Mesenchymal stem cell (in vitro differentiated cells and primary cell): ENCODE data around the gene HINT3.

Source experiments
- DNase-seq: peaks from one replicate; pipeline ENCODE4 v3.0.0-alpha.2; 2013
- H2AFZ ChIP-seq: one replicate; pipeline ENCODE4 v1.6.1; 2013; ENCODE audit warnings: low read depth, mild to moderate bottlenecking, control low read depth, inconsistent platforms, low read length, moderate library complexity
- H2AK5ac ChIP-seq: 2 replicates; pipeline ENCODE4 v1.6.1; 2013; ENCODE audit warnings: low read length, moderate library complexity, mild to moderate bottlenecking, inconsistent platforms; ENCODE audit not compliant: severe bottlenecking
- H2BK120ac ChIP-seq: one replicate; pipeline ENCODE4 v1.6.1; 2013; ENCODE audit warnings: low read depth, mild to moderate bottlenecking, inconsistent platforms, low read length, moderate library complexity
- H2BK12ac ChIP-seq, 2 experiments: one replicate each; pipeline ENCODE4 v1.6.1; 2013; ENCODE audit warnings: inconsistent platforms in 2 of 2, low read length in 2 of 2, mild to moderate bottlenecking in 2 of 2, moderate library complexity in 2 of 2, control low read depth in 1 of 2
- H2BK15ac ChIP-seq: one replicate; pipeline ENCODE4 v1.6.1; 2013; ENCODE audit warnings: mild to moderate bottlenecking, low read depth, inconsistent platforms; ENCODE audit not compliant: poor library complexity, severe bottlenecking
- H2BK5ac ChIP-seq: 2 replicates; pipeline ENCODE4 v1.6.1; 2013; ENCODE audit warnings: low read depth, mild to moderate bottlenecking, low read length, control low read depth, inconsistent platforms; ENCODE audit not compliant: poor library complexity, severe bottlenecking
- H3K14ac ChIP-seq, 2 experiments: one replicate each; pipeline ENCODE4 v1.6.1; 2013; ENCODE audit warnings: inconsistent platforms in 2 of 2, low read length in 2 of 2, control low read depth in 1 of 2, mild to moderate bottlenecking in 1 of 2, moderate library complexity in 1 of 2
- H3K18ac ChIP-seq, 2 experiments: one replicate each; pipeline ENCODE4 v1.6.1; 2013; ENCODE audit warnings: inconsistent platforms in 2 of 2, low read length in 2 of 2, control low read depth in 1 of 2, low read depth in 1 of 2, mild to moderate bottlenecking in 1 of 2
- H3K23ac ChIP-seq, 2 experiments: one replicate each; pipeline ENCODE4 v1.6.1; 2013; ENCODE audit warnings: inconsistent platforms in 2 of 2, low read length in 2 of 2, mild to moderate bottlenecking in 2 of 2, moderate library complexity in 2 of 2, control low read depth in 1 of 2
- H3K27ac ChIP-seq: 2 replicates; pipeline ENCODE4 v1.5.1; 2013; ENCODE audit warnings: mild to moderate bottlenecking, moderate library complexity, low read length, control low read depth, inconsistent platforms; ENCODE audit not compliant: poor library complexity, severe bottlenecking
- H3K27me3 ChIP-seq, 2 experiments: 2 replicates each; pipeline versions ENCODE4 v1.6.1 to v1.7.0; 2013; ENCODE audit warnings: low read length in 2 of 2, mild to moderate bottlenecking in 2 of 2, moderate library complexity in 2 of 2, control low read depth in 1 of 2, inconsistent platforms in 1 of 2; ENCODE audit not compliant: control insufficient read depth in 1 of 2, insufficient read depth in 1 of 2
- H3K36me3 ChIP-seq, 2 experiments: 2 replicates each; pipeline versions ENCODE4 v1.6.1 to v1.7.0; 2013; ENCODE audit warnings: low read length in 2 of 2, control low read depth in 1 of 2, inconsistent platforms in 1 of 2, low read depth in 1 of 2, mild to moderate bottlenecking in 1 of 2; ENCODE audit not compliant: insufficient read depth in 2 of 2, control insufficient read depth in 1 of 2
- H3K4ac ChIP-seq, 2 experiments: one replicate each; pipeline ENCODE4 v1.6.1; 2013; ENCODE audit warnings: inconsistent platforms in 2 of 2, low read length in 2 of 2, mild to moderate bottlenecking in 2 of 2, moderate library complexity in 2 of 2, control low read depth in 1 of 2, low read depth in 1 of 2
- H3K4me1 ChIP-seq: 2 replicates; pipeline ENCODE4 v1.6.1; 2013; ENCODE audit warnings: low read depth, low read length, control low read depth; ENCODE audit not compliant: control insufficient read depth, insufficient read depth
- H3K4me2 ChIP-seq: 2 replicates; pipeline ENCODE4 v1.6.1; 2013; ENCODE audit warnings: low read length, mild to moderate bottlenecking, inconsistent platforms; ENCODE audit not compliant: poor library complexity, severe bottlenecking
- H3K4me3 ChIP-seq, 2 experiments: 2 replicates each; pipeline versions ENCODE4 v1.5.1 to v1.7.0; 2013; ENCODE audit warnings: low read length in 2 of 2, mild to moderate bottlenecking in 2 of 2, control low read depth in 1 of 2, low read depth in 1 of 2; ENCODE audit not compliant: insufficient read depth in 1 of 2
- H3K79me1 ChIP-seq: replicated peaks from 2 replicates; pipeline ENCODE4 v1.6.1; 2013; ENCODE audit warnings: mild to moderate bottlenecking, control low read depth, low read length, inconsistent platforms; ENCODE audit not compliant: poor library complexity, severe bottlenecking
- H3K9ac ChIP-seq: 2 replicates; pipeline ENCODE4 v1.7.0; 2013; ENCODE audit warnings: mild to moderate bottlenecking, low read length, moderate library complexity
- H3K9me3 ChIP-seq: 2 replicates; pipeline ENCODE4 v1.7.0; 2013; ENCODE audit warnings: mild to moderate bottlenecking, low read length; ENCODE audit not compliant: control insufficient read depth
- H4K8ac ChIP-seq: one replicate; pipeline ENCODE4 v1.6.1; 2013; ENCODE audit warnings: inconsistent platforms, mild to moderate bottlenecking, low read length, moderate library complexity
- H4K91ac ChIP-seq: one replicate; pipeline ENCODE4 v1.6.1; 2013; ENCODE audit warnings: mild to moderate bottlenecking, low read length, inconsistent platforms
- WGBS: methylation state at CpG from one replicate; pipeline ENCODE4 v1.1.7; 2013; ENCODE audit warnings: mixed read lengths; 5-methylcytosine and 5-hydroxymethylcytosine counted together

HINT3 gene

GRCh38 chr6:125947615-125948014, 9.0 kb upstream of the HINT3 start:
- Histone ChIP-seq H3K27ac (no peak overlapping the region), H2BK12ac (peak overlapping the region; percentile 93 to 94), H3K27me3 (no peaks in the 10 kb centered on the region), H4K91ac (no peak overlapping the region), H4K8ac (no peak overlapping the region), H2BK120ac (no peak overlapping the region), H2BK5ac (no peak overlapping the region), H3K4me2 (no peak overlapping the region), H3K4me1 (peaks cover 1% of the 10 kb centered on the region), H3K9ac (no peak overlapping the region), H2AK5ac (no peak overlapping the region), H3K18ac (peak overlapping the region in 1 of 2 experiments; percentile 86), H3K79me1 (no peaks in the 10 kb centered on the region), H3K36me3 (no peaks in the 10 kb centered on the region), H2AFZ (no peak overlapping the region), H2BK15ac (no peak overlapping the region), H3K4ac (peak overlapping the region in 1 of 2 experiments; percentile 71), H3K4me3 (no peak overlapping the region), H3K14ac (peak overlapping the region in 1 of 2 experiments; percentile 66), H3K23ac (no peak overlapping the region), H3K9me3 (no peaks in the 10 kb centered on the region)
- 78% methylated on average over 1 of the region's 2 CpGs for WGBS
- DNase-seq: peak; percentile 32

- peaks cover 7% of the 10 kb centered on the region for H3K4me1 ChIP-seq
- 96% methylated on average over 3 of the region's 3 CpGs for WGBS
Measured at GRCh38 chr6:125948455-125948854, 8.1 kb upstream of the HINT3 start.

GRCh38 chr6:125949069-125949468, 7.5 kb upstream of the HINT3 start:
- H3K18ac ChIP-seq: peak overlapping the region; percentile 11 to 54
- H3K9ac ChIP-seq: no peak overlapping the region
- H2BK5ac ChIP-seq: no peak overlapping the region
- peaks cover 0 to 3% of the 10 kb centered on the region in 2 experiments for H3K27me3 ChIP-seq
- peaks cover 9% of the 10 kb centered on the region for H3K4me1 ChIP-seq
- H3K23ac ChIP-seq: no peak overlapping the region
- no peak for DNase-seq
- H4K8ac ChIP-seq: no peak overlapping the region
- no peaks in the 10 kb centered on the region for H3K79me1 ChIP-seq
- H3K14ac ChIP-seq: no peak overlapping the region
- H3K4ac ChIP-seq: no peak overlapping the region
- no peak overlapping the region for H2BK120ac ChIP-seq
- H2BK15ac ChIP-seq: no peak overlapping the region
- H2AK5ac ChIP-seq: no peak overlapping the region
- H2BK12ac ChIP-seq: peak overlapping the region in 1 of 2 experiments; percentile 83
- no peak overlapping the region for H3K27ac ChIP-seq
- H3K4me3 ChIP-seq: no peak overlapping the region
- H3K9me3 ChIP-seq: no peaks in the 10 kb centered on the region
- H3K4me2 ChIP-seq: no peak overlapping the region
- no peak overlapping the region for H4K91ac ChIP-seq
- no peaks in the 10 kb centered on the region for H3K36me3 ChIP-seq
- H2AFZ ChIP-seq: no peak overlapping the region
- WGBS: 75% methylated on average over 2 of the region's 2 CpGs

More at GRCh38 chr6:125948455-125948854, 8.1 kb upstream of the HINT3 start:
- Histone ChIP-seq H3K79me1 (no peaks in the 10 kb centered on the region), H3K14ac (no peak overlapping the region), H3K18ac (peak overlapping the region in 1 of 2 experiments; percentile 58), H3K27ac (no peak overlapping the region), H3K23ac (no peak overlapping the region), H2AK5ac (no peak overlapping the region), H3K9ac (no peak overlapping the region), H3K9me3 (no peaks in the 10 kb centered on the region), H3K27me3 (no peaks in the 10 kb centered on the region), H2BK5ac (no peak overlapping the region), H2AFZ (no peak overlapping the region), H3K36me3 (no peaks in the 10 kb centered on the region), H2BK120ac (no peak overlapping the region), H3K4me3 (no peak overlapping the region), H3K4ac (no peak overlapping the region), H3K4me2 (no peak overlapping the region), H4K91ac (no peak overlapping the region), H4K8ac (no peak overlapping the region), H2BK15ac (no peak overlapping the region), H2BK12ac (no peak overlapping the region)
- no peak for DNase-seq

- WGBS: 51% methylated on average over 6 of the region's 6 CpGs
Measured at GRCh38 chr6:125950293-125950692, 6.3 kb upstream of the HINT3 start.

More at GRCh38 chr6:125950293-125950692, 6.3 kb upstream of the HINT3 start:
- H4K91ac ChIP-seq: no peak overlapping the region
- H3K4me1 ChIP-seq: peaks cover 9% of the 10 kb centered on the region
- no peak overlapping the region for H2AK5ac ChIP-seq
- H3K4ac ChIP-seq: no peak overlapping the region
- H4K8ac ChIP-seq: no peak overlapping the region
- H3K36me3 ChIP-seq: no peaks in the 10 kb centered on the region
- H2BK15ac ChIP-seq: no peak overlapping the region
- no peak overlapping the region for H3K9ac ChIP-seq
- no peak overlapping the region for H2BK5ac ChIP-seq
- H3K14ac ChIP-seq: no peak overlapping the region
- no peak overlapping the region for H2BK120ac ChIP-seq
- peaks cover 0 to 6% of the 10 kb centered on the region in 2 experiments for H3K27me3 ChIP-seq
- H3K9me3 ChIP-seq: no peaks in the 10 kb centered on the region
- peak; percentile 73 for DNase-seq
- H3K18ac ChIP-seq: peak overlapping the region in 1 of 2 experiments; percentile 30
- H2BK12ac ChIP-seq: no peak overlapping the region
- H3K27ac ChIP-seq: no peak overlapping the region
- H3K79me1 ChIP-seq: no peaks in the 10 kb centered on the region
- no peak overlapping the region for H3K4me2 ChIP-seq
- no peak overlapping the region for H3K23ac ChIP-seq
- H2AFZ ChIP-seq: no peak overlapping the region
- H3K4me3 ChIP-seq: no peak overlapping the region
